H9 (cell line): Measurements from ENCODE around the gene LAP3. TPM values are rescaled to one million over a fixed set of nuclear protein-coding genes. Genes with fewer than 3 reads are reported as not detected.

ENCODE experiments used
- DNase-seq: peaks from one replicate; pipeline ENCODE4 v3.0.0-alpha.2; 2017
- H2AFZ ChIP-seq: one replicate; pipeline ENCODE4 v1.6.1; 2013; ENCODE audit warnings: mild to moderate bottlenecking, low read length, control low read depth, moderate library complexity
- H2AK5ac ChIP-seq: 2 replicates; pipeline ENCODE4 v1.6.1; 2013; ENCODE audit warnings: low read length, control low read depth, mixed read lengths; ENCODE audit not compliant: insufficient read length
- H2BK120ac ChIP-seq: one replicate; pipeline ENCODE4 v1.6.1; 2013; ENCODE audit warnings: low read depth, mild to moderate bottlenecking, low read length, control low read depth, inconsistent platforms; ENCODE audit not compliant: poor library complexity, severe bottlenecking
- H2BK12ac ChIP-seq: 2 replicates; pipeline ENCODE4 v1.6.1; 2013; ENCODE audit warnings: low read length, control low read depth, mixed read lengths, low read depth; ENCODE audit not compliant: insufficient read length
- H2BK15ac ChIP-seq: 2 replicates; pipeline ENCODE4 v1.6.1; 2013; ENCODE audit warnings: low read depth, low read length, control low read depth
- H2BK20ac ChIP-seq: one replicate; pipeline ENCODE4 v1.6.1; 2013; ENCODE audit warnings: low read depth, mild to moderate bottlenecking, low read length, control low read depth, inconsistent platforms; ENCODE audit not compliant: poor library complexity, severe bottlenecking
- H2BK5ac ChIP-seq: 2 replicates; pipeline ENCODE4 v1.6.1; 2013; ENCODE audit warnings: low read length, control low read depth, mixed read lengths; ENCODE audit not compliant: insufficient read length
- H3K14ac ChIP-seq: 2 replicates; pipeline ENCODE4 v1.6.1; 2013; ENCODE audit warnings: low read length, control low read depth; ENCODE audit not compliant: insufficient read depth
- H3K18ac ChIP-seq: 2 replicates; pipeline ENCODE4 v1.6.1; 2013; ENCODE audit warnings: low read depth, mild to moderate bottlenecking, mixed read lengths, low read length, control low read depth; ENCODE audit not compliant: insufficient read length
- H3K23ac ChIP-seq: 2 replicates; pipeline ENCODE4 v1.6.1; 2013; ENCODE audit warnings: low read length, control low read depth, mixed read lengths, low read depth; ENCODE audit not compliant: insufficient read length
- H3K23me2 ChIP-seq: 2 replicates; pipeline ENCODE4 v1.6.1; 2013; ENCODE audit warnings: low read depth, mild to moderate bottlenecking, mixed read lengths, low read length, control low read depth; ENCODE audit not compliant: insufficient read length, poor library complexity, severe bottlenecking
- H3K27ac ChIP-seq: 2 replicates; pipeline ENCODE4 v1.5.1; 2013; ENCODE audit warnings: low read length, control low read depth, mixed read lengths, low read depth; ENCODE audit not compliant: insufficient read length
- H3K27me3 ChIP-seq: 2 replicates; pipeline ENCODE4 v1.6.1; 2013; ENCODE audit warnings: low read length, control low read depth, inconsistent platforms; ENCODE audit not compliant: insufficient read depth
- H3K4ac ChIP-seq: 2 replicates; pipeline ENCODE4 v1.6.1; 2013; ENCODE audit warnings: low read depth, mild to moderate bottlenecking, control low read depth, inconsistent platforms, low read length, moderate library complexity
- H3K4me1 ChIP-seq: 2 replicates; pipeline ENCODE4 v1.6.1; 2013; ENCODE audit warnings: low read length, control low read depth, inconsistent platforms; ENCODE audit not compliant: insufficient read depth
- H3K4me2 ChIP-seq: 2 replicates; pipeline ENCODE4 v1.6.1; 2013; ENCODE audit warnings: low read length, control low read depth, mixed read lengths; ENCODE audit not compliant: insufficient read length, insufficient read depth
- H3K56ac ChIP-seq: 2 replicates; pipeline ENCODE4 v1.6.1; 2013; ENCODE audit warnings: low read depth, mild to moderate bottlenecking, mixed read lengths, low read length, control low read depth; ENCODE audit not compliant: insufficient read length
- H3K79me1 ChIP-seq: 2 replicates; pipeline ENCODE4 v1.6.1; 2013; ENCODE audit warnings: low read depth, mild to moderate bottlenecking, moderate library complexity, low read length, control low read depth, inconsistent platforms; ENCODE audit not compliant: insufficient read depth, poor library complexity, severe bottlenecking
- H3K79me2 ChIP-seq: 2 replicates; pipeline ENCODE4 v1.6.1; 2013; ENCODE audit warnings: low read length, control low read depth, inconsistent platforms; ENCODE audit not compliant: insufficient read depth
- H3K9ac ChIP-seq: 2 replicates; pipeline ENCODE4 v1.6.1; 2013; ENCODE audit warnings: low read length, control low read depth, mixed read lengths; ENCODE audit not compliant: insufficient read length; ENCODE audit errors: extremely low read depth
- H3K9me3 ChIP-seq: one replicate; pipeline ENCODE4 v1.6.1; 2013; ENCODE audit warnings: low read depth, low read length, inconsistent platforms; ENCODE audit not compliant: control insufficient read depth
- H3T11ph ChIP-seq: one replicate; pipeline ENCODE4 v1.6.1; 2013; ENCODE audit warnings: mild to moderate bottlenecking, low read length, control low read depth, inconsistent platforms
- H4K20me1 ChIP-seq: one replicate; pipeline ENCODE4 v1.6.1; 2013; ENCODE audit not compliant: control insufficient read depth, insufficient read length, insufficient read depth
- H4K5ac ChIP-seq: 2 replicates; pipeline ENCODE4 v1.6.1; 2013; ENCODE audit warnings: low read depth, mild to moderate bottlenecking, mixed read lengths, low read length, control low read depth; ENCODE audit not compliant: insufficient read length
- H4K8ac ChIP-seq: replicated peaks from 2 replicates; pipeline ENCODE4 v1.6.1; 2013; ENCODE audit warnings: low read length, control low read depth, mixed read lengths, low read depth; ENCODE audit not compliant: insufficient read length
- H4K91ac ChIP-seq: 2 replicates; pipeline ENCODE4 v1.6.1; 2013; ENCODE audit warnings: low read depth, mild to moderate bottlenecking, moderate library complexity, mixed read lengths, low read length, control low read depth; ENCODE audit not compliant: insufficient read length
- H3K27ac Mint-ChIP-seq, 3 experiments: 2 replicates in 2 of 3; 3 replicates in 1 of 3; pipeline ENCODE4 v1.8.0; 2020 to 2021; ENCODE audit warnings: mixed read lengths in 3 of 3, mild to moderate bottlenecking in 1 of 3, moderate library complexity in 1 of 3
- H3K27me3 Mint-ChIP-seq: 2 replicates; pipeline ENCODE4 v1.8.0; 2021; ENCODE audit warnings: low read depth, mild to moderate bottlenecking, moderate library complexity, mixed read lengths
- H3K36me3 Mint-ChIP-seq, 3 experiments: 2 replicates in 2 of 3; 3 replicates in 1 of 3; pipeline ENCODE4 v1.8.0; 2020 to 2021; ENCODE audit warnings: low read depth in 3 of 3, mixed read lengths in 3 of 3; ENCODE audit not compliant: insufficient read depth in 1 of 3
- H3K4me1 Mint-ChIP-seq, 2 experiments: 2 replicates each; pipeline ENCODE4 v1.8.0; 2020; ENCODE audit warnings: mixed read lengths in 2 of 2
- H3K4me3 Mint-ChIP-seq, 2 experiments: 2 replicates in 1 of 2; 3 replicates in 1 of 2; pipeline ENCODE4 v1.8.0; 2020 to 2021; ENCODE audit warnings: mild to moderate bottlenecking in 2 of 2, mixed read lengths in 2 of 2, moderate library complexity in 1 of 2
- H3K9me3 Mint-ChIP-seq, 2 experiments: 2 replicates in 1 of 2; 3 replicates in 1 of 2; pipeline ENCODE4 v1.8.0; 2020; ENCODE audit warnings: mild to moderate bottlenecking in 2 of 2, mixed read lengths in 2 of 2, moderate library complexity in 1 of 2
- WGBS: extraction: QIAGEN DNeasy Blood & Tissue Kit; methylation state at CpG from one replicate; pipeline ENCODE4 v1.1.7; 2013; ENCODE audit warnings: missing lambda C conversion rate, low lambda C conversion rate, mixed read lengths; ENCODE audit not compliant: insufficient read length; ENCODE audit errors: extremely low coverage; 5-methylcytosine and 5-hydroxymethylcytosine counted together
- total RNA-seq: library from RNA; stranded (reverse); gene quantifications from 2 replicates; pipeline ENCODE4 v1.2.1, GENCODE V29; 2021
- TF ChIP-seq, protein P1 (sequence below): fragments of 200-600 bp; sonication (generic); conservative IDR thresholded peaks from 3 replicates; pipeline ENCODE4 v1.8.0; 2021; ENCODE audit warnings: antibody characterized with exemption, mild to moderate bottlenecking

The LAP3 gene
- total RNA-seq, 1 experiment from 2014 or later = 53.2 TPM

- no peaks in the 10 kb centered on the region for H3K36me3 Mint-ChIP-seq
Observed at GRCh38 chr4:17546678-17547077, 30.3 kb upstream of the LAP3 start.

More at GRCh38 chr4:17546678-17547077, 30.3 kb upstream of the LAP3 start:
- no peak overlapping the region for H3K14ac ChIP-seq
- H2BK120ac ChIP-seq = no peak overlapping the region
- H3K27me3 ChIP-seq = peaks cover 4% of the 10 kb centered on the region; the same call in 1 of the 2 replicates
- H3K23ac ChIP-seq = no peak overlapping the region
- TF ChIP-seq, protein P1, sequence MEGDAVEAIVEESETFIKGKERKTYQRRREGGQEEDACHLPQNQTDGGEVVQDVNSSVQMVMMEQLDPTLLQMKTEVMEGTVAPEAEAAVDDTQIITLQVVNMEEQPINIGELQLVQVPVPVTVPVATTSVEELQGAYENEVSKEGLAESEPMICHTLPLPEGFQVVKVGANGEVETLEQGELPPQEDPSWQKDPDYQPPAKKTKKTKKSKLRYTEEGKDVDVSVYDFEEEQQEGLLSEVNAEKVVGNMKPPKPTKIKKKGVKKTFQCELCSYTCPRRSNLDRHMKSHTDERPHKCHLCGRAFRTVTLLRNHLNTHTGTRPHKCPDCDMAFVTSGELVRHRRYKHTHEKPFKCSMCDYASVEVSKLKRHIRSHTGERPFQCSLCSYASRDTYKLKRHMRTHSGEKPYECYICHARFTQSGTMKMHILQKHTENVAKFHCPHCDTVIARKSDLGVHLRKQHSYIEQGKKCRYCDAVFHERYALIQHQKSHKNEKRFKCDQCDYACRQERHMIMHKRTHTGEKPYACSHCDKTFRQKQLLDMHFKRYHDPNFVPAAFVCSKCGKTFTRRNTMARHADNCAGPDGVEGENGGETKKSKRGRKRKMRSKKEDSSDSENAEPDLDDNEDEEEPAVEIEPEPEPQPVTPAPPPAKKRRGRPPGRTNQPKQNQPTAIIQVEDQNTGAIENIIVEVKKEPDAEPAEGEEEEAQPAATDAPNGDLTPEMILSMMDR = no peak
- no peak overlapping the region for H3K56ac ChIP-seq
- H2BK5ac ChIP-seq = no peak overlapping the region
- Mint-ChIP-seq H3K27ac (no peak overlapping the region), H3K27me3 (peaks cover 52% of the 10 kb centered on the region), H3K4me1 (peaks cover 8 to 14% of the 10 kb centered on the region in 2 experiments), H3K9me3 (no peaks in the 10 kb centered on the region; a peak in 1 of 5 replicates), H3K4me3 (no peak overlapping the region)
- no peaks in the 10 kb centered on the region for H3K79me1 ChIP-seq
- H2BK15ac ChIP-seq = no peak overlapping the region
- DNase-seq = no peak
- no peak overlapping the region for H3K9ac ChIP-seq
- peaks cover 1% of the 10 kb centered on the region; the same call in 1 of the 2 replicates for H3K4me1 ChIP-seq
- H2BK20ac ChIP-seq = no peak overlapping the region
- no peak overlapping the region for H4K91ac ChIP-seq
- H3K4ac ChIP-seq = no peak overlapping the region
- no peaks in the 10 kb centered on the region for H3K79me2 ChIP-seq
- no peak overlapping the region for H2AFZ ChIP-seq
- H3K23me2 ChIP-seq = no peaks in the 10 kb centered on the region
- H2BK12ac ChIP-seq = no peak overlapping the region
- H2AK5ac ChIP-seq = no peak overlapping the region
- no peaks in the 10 kb centered on the region for H4K20me1 ChIP-seq
- H3K18ac ChIP-seq = no peak overlapping the region
- no peak overlapping the region for H3K27ac ChIP-seq
- no CpG with 5 or more reads among the region's 12 CpGs for WGBS
- H3T11ph ChIP-seq = no peak overlapping the region
- H3K4me2 ChIP-seq = no peak overlapping the region
- H4K8ac ChIP-seq = no peak overlapping the region
- H3K9me3 ChIP-seq = no peaks in the 10 kb centered on the region
- no peak overlapping the region for H4K5ac ChIP-seq
